ENCODE data around the gene FHDC1.

DNA sequence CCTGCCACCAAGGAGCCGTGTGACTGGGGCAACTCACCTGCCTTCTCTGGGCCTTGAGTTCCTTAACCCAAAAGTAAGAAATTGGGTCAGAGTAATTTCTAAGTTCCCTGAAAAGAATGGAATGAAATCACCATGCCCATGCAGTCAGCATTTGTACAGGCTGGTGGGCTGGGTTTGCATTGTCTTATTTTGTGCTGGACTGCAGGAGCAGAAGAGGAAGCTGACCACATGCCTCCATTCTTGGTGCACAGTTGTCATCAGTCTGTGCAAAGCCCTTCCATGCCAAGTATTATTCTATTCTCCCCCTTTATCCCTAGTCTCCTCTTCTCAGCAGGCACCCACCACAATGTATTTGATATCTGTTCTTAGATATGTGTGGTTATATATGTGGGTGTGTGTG, 56.3 kb downstream of the FHDC1 start:
- TF ChIP-seq YBX1 (IDR thresholded peaks at IDR 0.05) (no peak), ZNF384 (IDR thresholded peaks at IDR 0.05; ENCODE audit: borderline replicate concordance, low read depth, low read length) (no peak), SMC3 (IDR thresholded peaks at IDR 0.05; ENCODE audit: borderline replicate concordance, low read length) (no peak), NR2C2 (IDR thresholded peaks at IDR 0.05; ENCODE audit: borderline replicate concordance, control insufficient read depth, insufficient read length, low read depth) (no peak), NFIC (IDR thresholded peaks at IDR 0.05; ENCODE audit: low read depth, low read length) (no peak), EGR1 (IDR thresholded peaks at IDR 0.05; ENCODE audit: borderline replicate concordance in 1 of 2, low read depth in 2 of 2, low read length in 2 of 2) (no peak), SIN3A (IDR thresholded peaks at IDR 0.05; ENCODE audit: low read depth, low read length) (no peak), CHD4 (IDR thresholded peaks at IDR 0.05) (no peak), EP300 (IDR thresholded peaks at IDR 0.05; ENCODE audit: borderline replicate concordance in 1 of 2, control insufficient read depth in 1 of 2, low read depth in 2 of 2, low read length in 2 of 2) (no peak)
- TF ChIP-seq, protein P1, sequence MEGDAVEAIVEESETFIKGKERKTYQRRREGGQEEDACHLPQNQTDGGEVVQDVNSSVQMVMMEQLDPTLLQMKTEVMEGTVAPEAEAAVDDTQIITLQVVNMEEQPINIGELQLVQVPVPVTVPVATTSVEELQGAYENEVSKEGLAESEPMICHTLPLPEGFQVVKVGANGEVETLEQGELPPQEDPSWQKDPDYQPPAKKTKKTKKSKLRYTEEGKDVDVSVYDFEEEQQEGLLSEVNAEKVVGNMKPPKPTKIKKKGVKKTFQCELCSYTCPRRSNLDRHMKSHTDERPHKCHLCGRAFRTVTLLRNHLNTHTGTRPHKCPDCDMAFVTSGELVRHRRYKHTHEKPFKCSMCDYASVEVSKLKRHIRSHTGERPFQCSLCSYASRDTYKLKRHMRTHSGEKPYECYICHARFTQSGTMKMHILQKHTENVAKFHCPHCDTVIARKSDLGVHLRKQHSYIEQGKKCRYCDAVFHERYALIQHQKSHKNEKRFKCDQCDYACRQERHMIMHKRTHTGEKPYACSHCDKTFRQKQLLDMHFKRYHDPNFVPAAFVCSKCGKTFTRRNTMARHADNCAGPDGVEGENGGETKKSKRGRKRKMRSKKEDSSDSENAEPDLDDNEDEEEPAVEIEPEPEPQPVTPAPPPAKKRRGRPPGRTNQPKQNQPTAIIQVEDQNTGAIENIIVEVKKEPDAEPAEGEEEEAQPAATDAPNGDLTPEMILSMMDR (IDR thresholded peaks at IDR 0.05 in 2 of 3, conservative IDR thresholded peaks at IDR 0.05 in 1 of 3; ENCODE audit: control insufficient read depth in 2 of 3, extremely low read depth in 1 of 3, insufficient read depth in 1 of 3, low read depth in 3 of 3, low read length in 3 of 3) = no peak
